C4-2B (cell line): ENCODE results near the gene PLD6.

Source experiments
- ZFX ChIP-seq: fragments of 450-650 bp; IDR thresholded peaks from 2 replicates; pipeline ENCODE4 v1.6.1; 2017
- TF ChIP-seq, protein P1 (sequence below): fragments of 450-650 bp; conservative IDR thresholded peaks from 2 replicates; pipeline ENCODE4 v1.5.1; 2017; ENCODE audit warnings: mild to moderate bottlenecking

DNA sequence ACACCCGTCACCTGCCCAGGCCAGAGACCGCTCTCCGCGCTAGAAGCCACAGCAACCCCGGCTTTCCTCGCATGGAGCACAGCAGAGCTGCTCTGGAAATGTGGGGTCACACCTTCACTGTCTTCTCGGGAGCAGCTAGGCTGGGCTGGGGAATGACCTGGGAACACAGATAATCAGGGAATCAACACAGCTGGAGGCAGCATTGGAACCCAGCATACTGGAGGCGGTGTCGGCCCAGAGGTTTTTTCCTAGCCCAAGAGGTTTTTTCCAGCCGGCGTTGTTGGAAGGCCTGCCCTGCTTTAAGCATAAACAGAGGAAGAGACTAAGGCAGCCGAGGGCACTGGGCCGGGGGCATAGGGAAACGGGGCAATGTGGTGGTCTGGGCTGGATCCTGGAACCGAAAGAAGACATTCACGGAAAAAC, 791 bp upstream of the PLD6 start:
- TF ChIP-seq, protein P1, sequence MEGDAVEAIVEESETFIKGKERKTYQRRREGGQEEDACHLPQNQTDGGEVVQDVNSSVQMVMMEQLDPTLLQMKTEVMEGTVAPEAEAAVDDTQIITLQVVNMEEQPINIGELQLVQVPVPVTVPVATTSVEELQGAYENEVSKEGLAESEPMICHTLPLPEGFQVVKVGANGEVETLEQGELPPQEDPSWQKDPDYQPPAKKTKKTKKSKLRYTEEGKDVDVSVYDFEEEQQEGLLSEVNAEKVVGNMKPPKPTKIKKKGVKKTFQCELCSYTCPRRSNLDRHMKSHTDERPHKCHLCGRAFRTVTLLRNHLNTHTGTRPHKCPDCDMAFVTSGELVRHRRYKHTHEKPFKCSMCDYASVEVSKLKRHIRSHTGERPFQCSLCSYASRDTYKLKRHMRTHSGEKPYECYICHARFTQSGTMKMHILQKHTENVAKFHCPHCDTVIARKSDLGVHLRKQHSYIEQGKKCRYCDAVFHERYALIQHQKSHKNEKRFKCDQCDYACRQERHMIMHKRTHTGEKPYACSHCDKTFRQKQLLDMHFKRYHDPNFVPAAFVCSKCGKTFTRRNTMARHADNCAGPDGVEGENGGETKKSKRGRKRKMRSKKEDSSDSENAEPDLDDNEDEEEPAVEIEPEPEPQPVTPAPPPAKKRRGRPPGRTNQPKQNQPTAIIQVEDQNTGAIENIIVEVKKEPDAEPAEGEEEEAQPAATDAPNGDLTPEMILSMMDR: no peak
- TF ChIP-seq ZFX: no peak
